GM12864 (cell line): Measurements from ENCODE around the gene CCDC148.

ENCODE experiments used
- DNase-seq: peaks from one replicate; pipeline ENCODE4 v3.0.0-alpha.2; 2011; ENCODE audit warnings: low read depth
- H3K4me3 ChIP-seq: 2 replicates; pipeline ENCODE4 v1.5.1; 2011; ENCODE audit warnings: mild to moderate bottlenecking, low read depth, low read length, control low read depth
- TF ChIP-seq, protein P1 (sequence below): IDR thresholded peaks from 2 replicates; pipeline ENCODE4 v1.5.1; 2011; ENCODE audit warnings: low read depth, mild to moderate bottlenecking, moderate library complexity, low read length, control low read depth, inconsistent platforms; ENCODE audit errors: missing control alignments

CCDC148 gene

DNA sequence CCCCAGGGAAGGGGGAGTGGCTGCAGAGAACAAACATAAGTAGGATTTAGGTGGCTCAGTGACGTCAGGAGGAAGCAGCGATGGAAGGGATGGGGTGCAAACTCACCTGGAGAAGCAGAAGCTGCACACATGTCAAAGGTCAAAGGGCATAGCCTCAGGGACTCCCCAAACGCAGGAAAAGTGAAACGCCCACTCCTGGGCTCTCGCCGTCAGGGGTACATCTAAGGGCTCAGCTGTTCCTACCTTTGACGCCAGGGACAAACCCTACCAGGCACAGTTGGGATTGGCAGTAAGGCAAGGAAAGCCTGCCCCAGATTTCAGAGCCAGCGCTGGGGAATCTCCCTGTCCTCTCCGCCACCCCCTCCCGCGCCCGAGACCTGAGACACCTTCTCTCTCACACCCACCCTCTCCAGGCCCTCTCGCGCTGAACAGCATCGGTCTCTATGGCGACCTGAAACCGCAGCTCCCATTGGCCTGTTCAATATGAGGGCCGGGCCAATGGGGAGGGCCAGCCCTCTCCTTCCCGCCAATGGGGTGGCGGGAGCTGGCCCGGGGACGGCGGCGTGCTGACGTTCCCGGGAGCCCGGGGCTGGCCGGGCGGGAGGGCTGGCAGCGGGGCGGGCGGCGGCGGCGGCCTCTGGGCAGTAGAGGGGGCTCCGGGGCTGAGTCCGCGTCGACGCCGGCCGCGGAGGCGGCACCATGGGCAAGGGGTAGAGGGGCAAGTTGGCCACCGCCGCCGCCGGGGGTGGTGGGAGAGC is at the start of gene CCDC148, which contains the start of gene PKP4:
Gene CCDC148, minus strand, starts transcription at position 445 of the 758 bp plus-strand sequence. Its CDS starts 314 bp downstream, at position 131.
Gene PKP4, plus strand, starts transcription at position 644 of the 758 bp plus-strand sequence. CDS start 76,233 bp downstream, outside the sequence.
- TF ChIP-seq, protein P1, sequence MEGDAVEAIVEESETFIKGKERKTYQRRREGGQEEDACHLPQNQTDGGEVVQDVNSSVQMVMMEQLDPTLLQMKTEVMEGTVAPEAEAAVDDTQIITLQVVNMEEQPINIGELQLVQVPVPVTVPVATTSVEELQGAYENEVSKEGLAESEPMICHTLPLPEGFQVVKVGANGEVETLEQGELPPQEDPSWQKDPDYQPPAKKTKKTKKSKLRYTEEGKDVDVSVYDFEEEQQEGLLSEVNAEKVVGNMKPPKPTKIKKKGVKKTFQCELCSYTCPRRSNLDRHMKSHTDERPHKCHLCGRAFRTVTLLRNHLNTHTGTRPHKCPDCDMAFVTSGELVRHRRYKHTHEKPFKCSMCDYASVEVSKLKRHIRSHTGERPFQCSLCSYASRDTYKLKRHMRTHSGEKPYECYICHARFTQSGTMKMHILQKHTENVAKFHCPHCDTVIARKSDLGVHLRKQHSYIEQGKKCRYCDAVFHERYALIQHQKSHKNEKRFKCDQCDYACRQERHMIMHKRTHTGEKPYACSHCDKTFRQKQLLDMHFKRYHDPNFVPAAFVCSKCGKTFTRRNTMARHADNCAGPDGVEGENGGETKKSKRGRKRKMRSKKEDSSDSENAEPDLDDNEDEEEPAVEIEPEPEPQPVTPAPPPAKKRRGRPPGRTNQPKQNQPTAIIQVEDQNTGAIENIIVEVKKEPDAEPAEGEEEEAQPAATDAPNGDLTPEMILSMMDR: no peak
- peak; percentile 69 for DNase-seq

DNA sequence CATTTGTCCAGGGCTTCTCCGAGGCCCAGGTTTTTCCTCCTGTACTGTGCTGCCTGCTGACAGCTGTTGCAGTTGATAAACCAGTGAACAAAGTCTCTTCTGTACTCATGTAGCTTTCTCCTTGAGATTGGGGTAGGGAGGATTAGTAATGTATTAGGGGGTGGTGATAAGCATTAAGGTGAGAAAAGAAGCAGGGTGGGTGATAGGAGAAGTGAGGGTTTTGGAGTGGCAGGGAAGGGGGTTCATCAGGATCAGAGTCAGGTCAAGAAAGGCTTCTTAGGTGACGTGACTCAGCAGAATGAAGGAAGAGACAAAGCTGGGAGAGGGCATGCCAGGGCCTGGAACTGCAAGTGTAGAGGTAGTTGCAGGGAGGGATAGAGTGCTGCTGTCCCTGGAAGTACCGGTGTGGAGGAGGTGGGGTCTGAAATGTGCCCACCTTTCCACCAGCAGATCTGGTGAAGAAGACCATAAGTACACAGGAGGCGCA is 48.9 kb upstream of the CCDC148 start:
- TF ChIP-seq, protein P1: no peak
- no peak for DNase-seq

More for the DNA sequence above, at the start of gene CCDC148, which contains the start of gene PKP4:
- H3K4me3 ChIP-seq: peak within 1 kb of the TSS; percentile 69

DNA sequence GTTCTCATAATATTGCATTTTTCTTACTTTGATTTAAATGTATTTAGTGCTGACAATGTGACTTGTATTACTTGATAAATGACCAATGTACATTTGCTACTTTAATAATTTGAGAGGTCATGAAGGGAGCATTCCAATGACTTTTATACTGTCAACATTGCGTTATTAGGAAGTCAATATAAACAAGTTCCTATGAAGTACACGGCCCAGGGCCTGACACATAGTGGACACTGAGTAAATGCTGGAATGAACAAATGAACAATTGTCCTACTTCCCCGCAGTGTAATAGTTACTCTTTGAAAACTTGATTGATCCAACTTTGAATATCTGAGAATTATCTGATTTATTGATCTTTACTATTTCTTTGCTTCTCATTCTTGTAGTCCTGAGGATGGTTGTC is 47.5 kb upstream of the CCDC148 start:
- H3K4me3 ChIP-seq: no peak overlapping the region
- TF ChIP-seq, protein P1: no peak
- DNase-seq: no peak

More for the DNA sequence above, 48.9 kb upstream of the CCDC148 start:
- H3K4me3 ChIP-seq: no peak overlapping the region

DNA sequence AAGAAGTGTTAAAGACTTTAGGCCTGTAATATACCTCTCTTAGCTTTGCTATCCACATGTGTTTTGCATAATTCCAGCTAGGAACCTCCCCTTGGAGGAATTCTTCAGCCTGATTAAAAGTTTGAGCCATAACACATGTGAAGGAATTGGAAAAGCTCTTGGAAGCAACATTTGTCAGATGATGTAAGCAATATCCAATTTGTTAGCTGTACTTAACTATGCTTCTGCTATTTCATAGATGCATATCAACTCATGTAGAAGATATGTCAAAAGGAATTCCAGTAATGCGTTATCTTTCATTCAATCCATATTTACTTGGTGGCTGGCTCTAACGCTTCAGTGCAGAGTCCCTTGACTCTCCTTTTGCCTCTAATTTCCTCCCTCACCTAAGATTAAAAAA is 46.4 kb upstream of the CCDC148 start:
- DNase-seq: no peak
- TF ChIP-seq, protein P1: no peak

DNA sequence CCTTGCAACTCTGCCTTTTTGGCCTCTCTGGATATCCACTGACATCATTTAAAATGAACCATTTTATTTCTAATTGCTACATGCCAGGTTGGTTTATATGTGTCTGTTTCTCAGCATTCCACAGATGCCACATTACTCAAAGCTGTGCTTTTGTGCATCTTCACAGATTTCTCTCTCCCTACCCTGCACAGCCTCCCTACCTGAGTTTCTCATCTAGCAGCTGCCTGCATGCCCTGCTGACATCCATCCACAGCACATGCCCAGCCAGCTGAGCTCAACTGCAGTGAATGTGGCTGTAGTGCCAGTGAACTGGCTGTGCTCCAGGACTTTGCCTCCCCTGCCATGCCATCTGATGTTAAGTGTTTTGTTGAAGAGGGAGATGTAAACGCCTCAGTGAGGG is 44.7 kb upstream of the CCDC148 start:
- no peak for DNase-seq
- TF ChIP-seq, protein P1: no peak
- H3K4me3 ChIP-seq: no peak overlapping the region

More for the DNA sequence above, 46.4 kb upstream of the CCDC148 start:
- H3K4me3 ChIP-seq: no peak overlapping the region

DNA sequence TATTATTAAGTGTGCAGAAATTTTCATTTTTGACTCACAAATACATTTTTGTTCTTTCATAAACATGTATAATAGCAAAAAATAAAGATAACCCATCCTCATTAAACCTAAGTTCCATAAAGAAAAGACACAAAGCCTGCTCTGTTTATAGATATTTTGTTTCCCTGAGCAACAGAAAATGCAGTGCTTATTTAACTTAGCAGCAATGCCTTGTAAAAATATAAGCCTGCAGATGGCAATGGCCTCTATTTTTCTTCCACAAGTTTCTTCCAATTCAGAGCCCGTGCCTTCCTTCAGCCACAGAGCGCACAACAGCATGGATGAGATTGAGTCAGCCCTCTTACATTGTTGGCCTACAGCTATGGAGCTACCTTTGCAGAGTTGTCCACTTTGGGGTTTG is 43.8 kb upstream of the CCDC148 start:
- TF ChIP-seq, protein P1: no peak
- no peak for DNase-seq
- no peak overlapping the region for H3K4me3 ChIP-seq
